Activated T-helper 1 cell treated with Interleukin-2 at 50 U/mL for 16 hours (primary cell): ENCODE data around the gene IGSF21.

Experiments used
- DNase-seq: peaks from one replicate; pipeline ENCODE4 v3.0.0-alpha.2; 2020; ENCODE audit warnings: low read depth

Gene IGSF21

DNA sequence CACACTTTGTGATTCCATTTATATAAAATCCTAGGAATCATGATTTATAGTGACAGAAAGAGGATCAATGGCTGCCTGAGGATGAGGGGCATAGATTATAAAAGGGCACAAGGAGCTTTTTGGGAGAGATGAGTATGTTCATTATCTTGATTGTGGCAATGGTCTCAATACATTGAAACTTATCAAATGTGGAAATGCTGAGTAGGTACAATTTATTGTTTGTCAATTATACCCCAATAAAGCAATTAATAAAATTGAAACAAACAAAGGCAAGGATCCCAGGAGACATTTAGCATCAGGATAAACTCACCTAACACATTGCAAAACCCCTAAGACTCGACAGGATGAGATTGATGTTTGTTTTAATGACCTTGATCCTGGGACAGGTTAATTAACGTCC, 220.1 kb downstream of the IGSF21 start:
- no peak for DNase-seq

GRCh38 chr1:18328803-18329202, 221.2 kb downstream of the IGSF21 start:
- DNase-seq = no peak

DNA sequence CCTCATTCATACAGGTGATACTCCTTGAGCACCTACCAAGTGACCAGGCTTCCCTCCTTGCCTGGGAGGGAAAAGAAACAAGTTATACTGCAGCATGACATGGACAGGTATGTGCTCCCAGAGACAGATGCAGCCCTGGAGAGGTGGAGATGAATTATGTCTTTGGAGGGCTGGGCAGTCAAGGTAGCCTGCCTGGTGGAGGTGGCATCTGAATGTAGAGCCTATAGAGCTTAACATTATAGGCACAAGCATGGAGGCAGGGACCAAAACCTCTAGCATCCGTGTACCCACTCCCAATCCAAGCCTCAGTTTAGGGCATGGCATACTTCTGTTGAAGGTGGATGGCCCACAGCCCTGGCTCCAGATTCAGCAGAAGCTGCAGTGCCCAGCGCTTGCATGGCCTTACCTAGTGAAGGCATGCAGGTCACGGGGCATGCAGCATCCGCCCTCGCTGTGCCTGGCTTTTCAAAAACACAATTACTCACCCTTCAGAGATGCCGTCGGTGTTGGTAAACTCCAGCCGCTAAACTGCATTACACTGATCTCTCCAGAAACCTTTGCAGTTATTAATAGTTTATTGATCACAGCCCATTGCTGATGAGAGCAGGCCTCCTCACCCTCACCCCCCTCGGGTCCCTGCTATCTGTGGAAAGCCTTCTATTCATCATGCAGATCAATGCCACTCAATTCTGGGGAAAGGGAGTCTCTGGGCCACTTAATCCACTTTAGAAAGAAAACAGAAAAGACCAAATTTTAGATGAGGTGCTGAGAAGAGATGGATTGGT, 222.1 kb downstream of the IGSF21 start:
- no peak for DNase-seq

- DNase-seq = no peak
Observed at GRCh38 chr1:18332576-18332975, 225.0 kb downstream of the IGSF21 start.

DNA sequence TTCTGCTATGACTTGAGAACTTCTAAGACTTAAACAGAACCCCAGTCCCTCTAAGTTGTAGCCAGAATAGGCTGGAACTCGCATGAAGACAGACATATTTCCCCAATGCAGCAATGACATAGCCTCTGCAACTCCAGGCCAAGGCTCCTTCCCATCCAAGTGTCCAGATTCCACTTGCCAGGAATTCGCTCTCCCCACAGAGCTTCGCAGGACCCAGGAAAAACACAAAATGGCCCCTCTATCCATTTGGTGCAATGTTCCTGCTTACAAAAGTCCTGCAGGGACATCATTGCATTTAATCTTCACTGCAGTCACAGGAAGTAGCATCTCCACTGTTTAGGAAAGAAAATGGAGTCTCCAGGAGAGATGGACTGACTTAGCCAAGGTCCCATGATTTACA, 225.6 kb downstream of the IGSF21 start:
- no peak for DNase-seq

DNA sequence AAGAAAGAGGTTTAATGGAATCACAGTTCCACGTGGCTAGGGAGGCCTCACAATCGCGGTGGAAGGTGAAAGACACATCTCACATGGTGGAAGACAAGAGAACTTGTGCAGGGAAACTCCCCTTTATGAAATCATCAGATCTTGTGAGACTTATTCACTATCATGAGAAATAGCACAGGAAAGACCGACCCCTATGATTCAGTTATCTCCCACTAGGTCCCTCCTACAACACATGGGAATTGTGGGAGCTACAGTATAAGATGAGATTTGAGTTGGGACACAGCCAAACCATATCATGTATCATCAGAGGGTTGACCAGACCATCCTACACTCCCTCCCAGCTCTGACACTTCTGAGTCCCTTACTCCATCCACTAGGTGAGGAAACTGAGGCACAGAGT, 229.2 kb downstream of the IGSF21 start:
- no peak for DNase-seq

- DNase-seq = no peak
Observed at GRCh38 chr1:18337757-18338156, 230.2 kb downstream of the IGSF21 start.

GRCh38 chr1:18339161-18339560, 231.6 kb downstream of the IGSF21 start:
- no peak for DNase-seq

GRCh38 chr1:18340158-18340764, 232.7 kb downstream of the IGSF21 start:
- DNase-seq = no peak

- DNase-seq = no peak
Observed at GRCh38 chr1:18340787-18341186, 233.2 kb downstream of the IGSF21 start.

DNA sequence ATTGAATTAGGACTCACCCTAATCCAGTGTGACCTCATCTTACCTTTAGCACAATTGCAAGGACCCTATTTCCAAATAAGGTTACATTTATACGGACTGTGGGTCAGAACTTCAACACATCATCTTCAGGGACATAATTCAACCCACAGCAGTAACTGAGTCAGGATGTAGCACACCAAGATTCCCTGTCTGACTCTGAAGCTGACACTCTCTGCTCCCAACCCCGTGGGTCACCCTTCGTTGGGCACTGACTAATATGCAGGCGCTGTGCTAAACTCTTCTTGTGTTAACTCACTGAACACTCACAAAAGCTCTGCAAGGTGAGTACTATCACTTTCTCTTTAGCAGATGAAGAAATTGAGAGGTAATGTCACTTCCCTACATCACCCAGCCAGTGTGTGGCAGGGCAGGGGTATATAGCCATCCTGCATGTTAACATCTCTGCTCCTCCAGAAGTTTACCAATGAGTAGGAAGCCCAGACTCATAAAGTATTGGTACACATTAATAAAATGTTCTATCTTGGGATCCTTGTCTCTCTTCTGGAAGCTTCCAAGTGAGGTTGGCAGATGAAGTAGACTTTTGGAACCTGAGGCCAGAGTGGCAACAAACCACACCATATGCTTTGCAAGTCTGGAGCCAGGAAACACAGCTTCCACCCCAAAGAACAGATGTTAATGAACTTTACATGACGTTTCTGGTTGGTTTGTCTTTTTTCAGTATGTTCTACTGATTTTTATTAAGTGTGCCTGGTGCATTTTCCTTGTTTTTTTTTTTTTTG, 233.9 kb downstream of the IGSF21 start:
- no peak for DNase-seq

DNA sequence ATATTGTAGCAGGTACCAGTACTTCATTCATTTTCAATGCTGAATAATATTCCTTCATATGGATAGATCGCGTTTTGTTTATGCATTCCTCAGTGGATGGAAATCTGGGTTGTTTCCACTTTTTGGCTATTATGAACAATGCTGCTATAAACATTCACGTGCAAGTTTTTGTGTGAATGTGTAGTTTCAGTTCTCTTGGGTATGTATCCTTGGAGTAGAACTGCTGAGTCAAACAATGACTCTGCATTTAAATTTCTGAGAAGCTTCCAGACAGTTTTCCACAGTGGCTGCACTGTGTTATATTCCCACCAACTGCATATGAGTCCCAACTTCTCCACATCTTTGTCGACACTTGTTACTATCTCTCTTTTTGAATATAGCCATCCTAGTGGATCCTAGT, 235.1 kb downstream of the IGSF21 start:
- no peak for DNase-seq

DNA sequence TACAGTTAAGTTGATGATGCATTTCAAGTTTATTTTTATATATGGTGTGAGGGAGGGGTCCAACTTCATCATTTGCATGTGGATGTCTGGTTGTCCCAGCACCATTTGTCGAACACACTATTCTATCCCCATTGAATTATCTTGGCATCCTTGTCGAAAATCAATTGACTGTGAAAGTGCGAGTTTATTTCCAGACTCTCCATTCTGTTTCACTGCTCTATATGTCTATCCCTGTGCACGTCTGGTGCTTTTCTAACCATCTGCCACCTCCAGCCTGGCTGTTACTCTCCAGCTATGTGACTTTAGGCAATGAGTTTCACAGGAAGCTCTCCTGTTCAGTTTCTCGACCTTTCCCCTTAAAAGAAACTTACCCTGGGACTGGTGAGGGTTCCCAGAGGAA, 236.0 kb downstream of the IGSF21 start:
- no peak for DNase-seq

DNA sequence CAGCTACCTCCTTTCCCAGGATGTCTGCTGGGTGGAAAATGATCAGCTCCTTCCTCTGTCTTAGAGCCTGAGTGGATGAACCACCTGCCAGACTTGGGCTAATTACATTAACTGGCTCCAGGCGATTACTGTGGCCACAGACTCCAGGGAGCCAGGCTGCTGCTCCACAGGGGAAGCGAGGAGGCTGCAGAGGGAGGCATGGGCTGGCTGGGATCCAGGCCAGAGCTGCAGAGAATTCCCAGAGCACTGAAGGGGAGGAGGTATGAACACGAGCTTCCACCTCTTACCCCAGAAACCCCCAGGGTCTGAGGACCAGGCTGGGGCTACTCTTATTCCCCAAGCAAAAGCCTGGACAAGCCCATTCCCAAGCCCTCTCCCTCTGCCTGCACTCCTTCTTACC, 237.2 kb downstream of the IGSF21 start:
- DNase-seq = no peak

GRCh38 chr1:18347559-18347958, 240.0 kb downstream of the IGSF21 start:
- no peak for DNase-seq

- no peak for DNase-seq
Observed at GRCh38 chr1:18348354-18348753, 240.8 kb downstream of the IGSF21 start.

- no peak for DNase-seq
Observed at GRCh38 chr1:18350747-18351146, 243.1 kb downstream of the IGSF21 start.

DNA sequence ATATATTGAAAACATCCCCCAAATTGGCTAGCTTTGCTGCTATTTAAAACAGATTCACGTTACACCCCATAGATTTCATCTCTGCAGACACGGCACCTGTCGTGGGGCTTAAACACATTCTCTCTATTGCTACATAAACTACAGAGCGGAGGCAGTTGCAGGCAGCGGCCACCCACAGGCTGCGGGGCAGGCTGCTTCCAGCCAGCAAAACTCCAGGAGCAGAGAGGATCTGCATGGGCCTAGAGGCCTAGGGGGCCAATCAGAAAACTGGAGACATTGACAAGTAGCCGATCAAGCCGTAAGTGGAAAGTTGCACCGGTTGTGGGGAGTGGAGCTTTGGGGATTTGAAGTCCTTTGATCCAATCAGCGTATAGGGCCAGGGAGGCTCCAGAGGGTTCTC, 244.1 kb downstream of the IGSF21 start:
- no peak for DNase-seq

GRCh38 chr1:18352636-18353265, 245.2 kb downstream of the IGSF21 start:
- DNase-seq = no peak

- no peak for DNase-seq
Observed at GRCh38 chr1:18353528-18353927, 245.9 kb downstream of the IGSF21 start.

DNA sequence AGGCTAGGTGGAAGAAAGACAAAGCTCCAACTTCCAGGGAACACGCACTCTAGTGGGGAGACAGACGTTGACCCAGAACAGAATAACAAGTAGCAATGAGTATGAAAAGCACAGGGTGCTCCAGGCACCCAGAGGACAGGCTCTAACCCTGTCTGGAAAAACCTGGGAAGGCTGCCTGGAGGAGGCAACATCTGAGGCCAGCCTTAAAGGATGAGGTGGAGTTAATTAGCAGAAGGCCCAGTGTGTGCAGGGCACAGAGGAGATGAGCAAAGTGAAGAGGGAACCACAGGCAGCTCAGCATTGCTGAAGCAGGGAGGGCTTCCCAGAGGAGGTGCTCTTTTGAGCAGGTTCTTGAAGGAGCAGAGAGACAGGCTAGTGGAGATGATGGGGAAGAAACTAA, 246.4 kb downstream of the IGSF21 start:
- DNase-seq = no peak

- no peak for DNase-seq
Observed at GRCh38 chr1:18354612-18355011, 247.0 kb downstream of the IGSF21 start.
